HAP-1 (cell line): ENCODE data around the gene PDE1A.

Experiments
- DNase-seq, 2 experiments: peaks; one replicate each; pipeline ENCODE4 v3.0.0-alpha.2; 2016 to 2020; ENCODE audit warnings: low spot score in 2 of 2
- H3K27me3 ChIP-seq: fragments of 250-450 bp; sonication (Bioruptor Pico); 2 replicates; pipeline ENCODE4 v1.5.1; 2020; ENCODE audit warnings: low read depth, mild to moderate bottlenecking, moderate library complexity
- H3K36me3 ChIP-seq: fragments of 250-450 bp; sonication (Bioruptor Pico); replicated peaks from 2 replicates; pipeline ENCODE4 v1.5.1; 2020; ENCODE audit warnings: mild to moderate bottlenecking
- H3K4me1 ChIP-seq: fragments of 250-450 bp; sonication (Bioruptor Pico); 2 replicates; pipeline ENCODE4 v1.5.1; 2020; ENCODE audit warnings: mild to moderate bottlenecking
- H3K4me3 ChIP-seq: fragments of 250-450 bp; sonication (Bioruptor Pico); 2 replicates; pipeline ENCODE4 v1.5.1; 2020; ENCODE audit warnings: mild to moderate bottlenecking, moderate library complexity
- H3K9me3 ChIP-seq: fragments of 250-450 bp; sonication (Bioruptor Pico); 2 replicates; pipeline ENCODE4 v1.5.1; 2020; ENCODE audit warnings: mild to moderate bottlenecking, moderate library complexity
- in situ Hi-C: fragments of 300-500 bp; cut with MboI; formaldehyde crosslinking; loops from 3 replicates; pipeline ENCODE4 v1.14.3; 2020; ENCODE audit warnings: low sequenced_read_pairs, inconsistent platforms, mixed read lengths

Gene PDE1A

DNA sequence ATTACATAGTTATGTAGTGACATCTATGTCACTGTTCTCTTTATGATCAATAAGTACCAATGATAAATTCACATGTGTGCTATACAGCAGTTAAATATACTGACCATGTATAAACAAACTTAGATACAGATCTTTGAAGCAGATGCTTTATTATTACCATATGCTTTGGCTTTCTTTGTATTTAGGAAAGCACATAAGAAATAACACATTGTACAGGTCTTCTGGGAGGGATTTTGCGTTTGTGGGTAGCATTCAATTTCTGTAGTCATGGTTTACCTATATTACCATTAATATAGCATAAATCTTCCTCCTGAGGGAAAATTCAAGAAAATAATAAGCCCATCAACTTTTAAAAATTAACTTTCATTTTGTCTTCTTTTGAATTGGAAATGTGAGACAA lies 1.6 kb upstream of the PDE1A start:
- H3K36me3 ChIP-seq, result no peaks in the 10 kb centered on the region
- in situ Hi-C loops, result no loop called here
- H3K9me3 ChIP-seq, result no peaks in the 10 kb centered on the region
- no peak overlapping the region for H3K4me3 ChIP-seq
- no peaks in the 10 kb centered on the region for H3K4me1 ChIP-seq
- DNase-seq, result no peak
- H3K27me3 ChIP-seq, result peaks cover 15% of the 10 kb centered on the region

DNA sequence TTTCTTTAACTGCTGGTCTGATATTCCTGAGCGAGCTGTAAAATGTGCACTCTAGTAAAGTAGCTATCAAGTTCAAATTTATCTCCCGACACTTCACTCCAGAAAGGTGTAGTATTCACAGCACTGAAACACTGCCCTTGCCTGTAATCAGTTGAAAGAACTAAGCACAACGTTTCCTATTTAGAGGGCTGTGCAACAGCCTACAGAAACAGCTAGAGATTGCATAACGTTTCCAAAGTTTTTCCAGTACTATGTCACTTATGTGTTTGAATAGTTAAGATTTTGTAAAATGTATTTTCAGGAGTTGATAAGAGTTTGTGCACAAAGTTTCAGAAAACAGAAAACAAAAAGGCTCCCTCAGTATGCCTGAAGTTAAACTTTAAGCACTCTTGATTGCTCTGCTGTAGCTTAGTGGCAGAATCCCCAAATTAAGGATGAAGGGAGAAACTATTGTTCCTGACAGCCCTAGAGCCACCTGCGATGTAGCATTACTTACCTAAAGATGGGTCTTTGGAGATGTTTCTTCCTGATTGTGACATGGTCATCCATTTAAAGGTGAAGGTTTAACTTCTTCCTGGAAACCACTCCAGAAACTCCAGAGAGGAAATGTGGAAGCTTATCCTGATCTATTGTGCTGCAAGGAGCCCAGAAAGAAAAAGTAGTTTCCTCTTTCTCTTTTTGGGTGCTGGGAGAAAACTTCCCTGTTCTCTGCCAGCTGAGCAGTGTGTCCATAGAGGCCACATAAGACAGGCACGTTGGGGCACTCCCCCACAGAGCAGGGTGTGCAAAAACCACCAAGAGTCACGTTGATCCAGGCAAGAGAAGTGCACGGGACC lies 536 bp downstream of the PDE1A start:
- Histone ChIP-seq H3K4me3 (no peak overlapping the region), H3K4me1 (no peaks in the 10 kb centered on the region), H3K9me3 (no peaks in the 10 kb centered on the region), H3K36me3 (no peaks in the 10 kb centered on the region), H3K27me3 (peaks cover 20% of the 10 kb centered on the region)
- DNase-seq, result no peak
- in situ Hi-C loops, result no loop called here

GRCh38 chr2:182422864-182423263 lies 4.0 kb downstream of the PDE1A start:
- no peaks in the 10 kb centered on the region for H3K4me1 ChIP-seq

DNA sequence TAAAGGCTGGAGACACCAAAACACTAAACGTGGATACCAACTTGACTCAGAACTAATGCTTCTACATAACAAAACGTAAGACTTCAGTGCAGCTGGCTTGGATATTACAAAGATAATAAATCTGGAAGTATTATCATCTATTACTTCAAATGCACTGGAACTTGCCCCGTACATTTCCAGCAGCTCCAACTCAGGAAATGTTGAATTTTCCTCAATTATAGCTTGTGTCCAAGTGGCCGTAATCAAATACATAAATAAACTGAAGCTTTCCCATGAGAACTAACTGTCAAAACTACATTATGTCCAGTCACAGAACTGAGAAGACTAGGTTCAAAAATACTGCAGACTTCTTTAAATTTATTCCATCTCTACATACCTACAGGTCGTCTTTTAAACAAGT lies 6.2 kb downstream of the PDE1A start:
- no peaks in the 10 kb centered on the region for H3K4me1 ChIP-seq
- H3K27me3 ChIP-seq, result peaks cover 26% of the 10 kb centered on the region
- H3K36me3 ChIP-seq, result no peaks in the 10 kb centered on the region
- no peaks in the 10 kb centered on the region for H3K9me3 ChIP-seq
- DNase-seq, result no peak
- in situ Hi-C loops, result no loop called here
- H3K4me3 ChIP-seq, result no peak overlapping the region

More at GRCh38 chr2:182422864-182423263, 4.0 kb downstream of the PDE1A start:
- H3K27me3 ChIP-seq, result peaks cover 24% of the 10 kb centered on the region
- DNase-seq, result no peak
- H3K4me3 ChIP-seq, result no peak overlapping the region
- H3K36me3 ChIP-seq, result no peaks in the 10 kb centered on the region
- in situ Hi-C loops, result no loop called here
- H3K9me3 ChIP-seq, result no peaks in the 10 kb centered on the region

- Histone ChIP-seq H3K27me3 (peaks cover 25% of the 10 kb centered on the region), H3K4me1 (peaks cover 10% of the 10 kb centered on the region), H3K36me3 (no peaks in the 10 kb centered on the region), H3K9me3 (no peaks in the 10 kb centered on the region), H3K4me3 (no peak overlapping the region)
- in situ Hi-C loops, result no loop called here
- no peak for DNase-seq
Observed at GRCh38 chr2:182416861-182417260, 10.0 kb downstream of the PDE1A start.

DNA sequence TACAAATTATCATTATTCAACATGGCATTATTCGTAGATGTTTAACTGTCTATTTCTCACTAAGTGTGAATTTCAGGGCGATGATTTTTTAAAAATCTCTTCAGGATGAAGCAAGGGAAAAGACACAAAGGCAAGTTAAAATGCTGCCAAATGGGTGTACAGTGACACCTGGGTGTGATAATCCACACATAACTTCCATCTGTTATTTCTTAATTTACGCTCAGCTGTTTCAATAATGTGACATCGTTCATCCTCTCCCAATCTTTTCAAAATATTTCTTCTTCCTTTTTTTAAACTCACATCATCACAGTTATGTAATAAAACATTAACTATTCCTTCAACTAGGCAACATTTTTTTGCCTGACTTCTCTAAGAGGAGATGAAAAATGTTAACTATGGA lies 10.6 kb downstream of the PDE1A start:
- Histone ChIP-seq H3K4me3 (no peak overlapping the region), H3K9me3 (no peaks in the 10 kb centered on the region), H3K27me3 (peaks cover 19% of the 10 kb centered on the region), H3K4me1 (peaks cover 10% of the 10 kb centered on the region), H3K36me3 (no peaks in the 10 kb centered on the region)
- in situ Hi-C loops, result no loop called here
- no peak for DNase-seq

DNA sequence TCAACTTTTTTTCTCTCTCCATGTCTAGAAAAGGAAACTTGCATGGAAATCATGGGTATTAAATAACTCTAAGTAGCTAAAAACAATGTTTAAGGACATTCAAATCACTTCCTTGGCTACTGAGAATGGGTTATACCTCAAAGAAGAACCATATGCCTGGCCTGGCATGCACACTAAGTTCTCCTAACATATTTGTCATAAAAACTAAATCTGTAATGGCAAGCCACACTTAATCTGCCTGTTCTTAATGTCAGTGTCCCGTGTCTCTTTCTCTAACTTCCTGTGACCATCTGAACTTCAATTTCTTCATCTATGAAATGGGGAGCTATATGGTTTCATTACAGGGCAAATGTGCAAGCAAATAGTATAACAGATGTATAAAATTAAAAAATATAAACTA lies 11.1 kb downstream of the PDE1A start:
- Histone ChIP-seq H3K27me3 (peaks cover 19% of the 10 kb centered on the region), H3K4me3 (no peak overlapping the region)
- in situ Hi-C loops, result no loop called here

GRCh38 chr2:182412858-182413257 lies 14.0 kb downstream of the PDE1A start:
- H3K4me3 ChIP-seq, result no peak overlapping the region
- in situ Hi-C loops, result no loop called here
- peaks cover 10% of the 10 kb centered on the region for H3K4me1 ChIP-seq
- H3K36me3 ChIP-seq, result no peaks in the 10 kb centered on the region
- no peaks in the 10 kb centered on the region for H3K9me3 ChIP-seq
- no peak for DNase-seq
- H3K27me3 ChIP-seq, result peaks cover 12% of the 10 kb centered on the region

More for the DNA sequence above, 11.1 kb downstream of the PDE1A start:
- peaks cover 10% of the 10 kb centered on the region for H3K4me1 ChIP-seq
- no peaks in the 10 kb centered on the region for H3K9me3 ChIP-seq
- no peak for DNase-seq
- no peaks in the 10 kb centered on the region for H3K36me3 ChIP-seq

DNA sequence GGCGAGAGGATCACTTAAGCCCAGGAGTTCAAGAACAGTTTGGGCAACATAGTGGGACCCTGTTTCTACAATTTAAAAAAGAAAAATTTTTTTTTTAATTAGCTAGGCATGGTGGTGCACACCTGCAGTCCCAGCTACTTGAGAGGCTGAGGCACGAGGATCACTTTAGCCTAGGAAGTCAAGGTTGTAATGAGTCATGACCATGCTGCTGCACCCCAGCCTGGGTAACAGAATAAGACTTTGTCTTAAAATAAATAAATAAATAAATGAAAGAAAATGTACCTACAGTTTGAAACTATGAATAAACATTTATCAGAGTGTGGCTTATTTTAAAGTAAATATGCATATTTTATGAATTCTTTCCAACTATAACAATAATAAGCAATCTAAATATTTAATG lies 16.7 kb downstream of the PDE1A start:
- H3K4me3 ChIP-seq, result no peak overlapping the region
- H3K4me1 ChIP-seq, result peaks cover 10% of the 10 kb centered on the region
- in situ Hi-C loops, result no loop called here
- H3K36me3 ChIP-seq, result no peaks in the 10 kb centered on the region
- no peak for DNase-seq
- H3K9me3 ChIP-seq, result no peaks in the 10 kb centered on the region
- H3K27me3 ChIP-seq, result 0 out of 2 replicates have a peak, but pooled peaks cover under 1% of the 10 kb centered on the region

GRCh38 chr2:182406221-182406620 lies 20.6 kb downstream of the PDE1A start:
- H3K36me3 ChIP-seq, result no peaks in the 10 kb centered on the region
- H3K27me3 ChIP-seq, result no peaks in the 10 kb centered on the region
- no peak for DNase-seq
- no peak overlapping the region for H3K4me3 ChIP-seq
- in situ Hi-C loops, result no loop called here
- H3K4me1 ChIP-seq, result no peaks in the 10 kb centered on the region
- no peaks in the 10 kb centered on the region for H3K9me3 ChIP-seq

DNA sequence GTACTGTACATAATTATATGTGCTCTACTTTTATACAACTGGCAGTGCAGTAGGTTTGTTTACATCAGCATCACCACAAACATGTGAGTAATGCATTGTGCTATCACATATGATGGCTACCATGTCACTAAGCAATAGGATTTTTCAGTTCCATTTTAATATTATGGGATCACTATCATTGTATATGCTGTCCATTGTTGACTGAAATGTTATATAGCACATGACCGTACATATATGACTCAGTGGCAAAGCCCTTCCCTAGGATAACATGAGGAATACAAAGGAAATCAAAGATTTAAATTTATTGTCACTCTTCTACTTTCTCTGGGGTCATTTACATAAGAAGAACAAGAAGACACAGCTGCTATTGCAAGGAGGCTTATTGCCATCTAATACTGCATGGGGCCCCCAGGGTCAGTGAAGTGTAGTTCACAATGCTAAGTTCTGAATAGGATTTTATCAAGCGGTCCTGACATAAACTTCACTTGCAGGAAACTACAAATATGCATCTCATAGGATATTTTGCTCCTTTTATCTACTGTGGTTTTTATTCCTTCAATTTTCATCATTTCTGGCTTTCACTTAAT lies 21.8 kb downstream of the PDE1A start:
- peaks cover 4% of the 10 kb centered on the region; the same call in 1 of the 2 replicates for H3K4me1 ChIP-seq
- in situ Hi-C loops, result no loop called here
- no peaks in the 10 kb centered on the region for H3K9me3 ChIP-seq
- peak; percentile 20 to 26 for DNase-seq
- no peaks in the 10 kb centered on the region for H3K27me3 ChIP-seq
- no peak overlapping the region for H3K4me3 ChIP-seq
- no peaks in the 10 kb centered on the region for H3K36me3 ChIP-seq

DNA sequence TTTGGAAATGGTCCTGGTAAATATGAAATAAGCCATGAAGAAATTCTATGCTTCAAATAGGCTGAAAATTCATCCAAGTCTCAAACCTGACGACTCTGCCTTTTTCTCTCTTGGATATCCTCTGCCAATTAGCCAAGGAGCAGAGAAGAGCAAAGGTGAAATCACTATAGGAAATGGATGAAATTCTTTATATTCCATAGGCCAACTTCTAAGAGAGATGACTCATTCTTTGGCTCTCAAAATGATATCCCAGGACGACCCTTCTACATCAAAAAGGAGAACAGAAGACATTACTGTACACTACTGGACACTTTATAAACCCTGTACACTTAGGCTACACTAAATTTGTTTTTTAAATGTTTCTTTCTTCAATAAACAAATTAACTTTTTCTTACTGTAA lies 22.7 kb downstream of the PDE1A start:
- Histone ChIP-seq H3K4me1 (peaks cover 7% of the 10 kb centered on the region; the same call in 1 of the 2 replicates), H3K36me3 (no peaks in the 10 kb centered on the region), H3K4me3 (no peak overlapping the region), H3K9me3 (no peaks in the 10 kb centered on the region), H3K27me3 (no peaks in the 10 kb centered on the region)
- in situ Hi-C loops, result no loop called here
- no peak for DNase-seq

- in situ Hi-C loops, result no loop called here
- Histone ChIP-seq H3K4me3 (no peak overlapping the region), H3K36me3 (no peaks in the 10 kb centered on the region), H3K4me1 (no peaks in the 10 kb centered on the region), H3K9me3 (no peaks in the 10 kb centered on the region), H3K27me3 (no peaks in the 10 kb centered on the region)
- no peak for DNase-seq
Observed at GRCh38 chr2:182393270-182393760, 33.5 kb downstream of the PDE1A start.

GRCh38 chr2:182391443-182391842 lies 35.4 kb downstream of the PDE1A start:
- Histone ChIP-seq H3K4me1 (no peaks in the 10 kb centered on the region), H3K36me3 (no peaks in the 10 kb centered on the region), H3K4me3 (no peak overlapping the region), H3K9me3 (no peaks in the 10 kb centered on the region), H3K27me3 (no peaks in the 10 kb centered on the region)
- in situ Hi-C loops, result no loop called here
- DNase-seq, result no peak
